ENCODE results near the gene WDR5.

Gene WDR5

DNA sequence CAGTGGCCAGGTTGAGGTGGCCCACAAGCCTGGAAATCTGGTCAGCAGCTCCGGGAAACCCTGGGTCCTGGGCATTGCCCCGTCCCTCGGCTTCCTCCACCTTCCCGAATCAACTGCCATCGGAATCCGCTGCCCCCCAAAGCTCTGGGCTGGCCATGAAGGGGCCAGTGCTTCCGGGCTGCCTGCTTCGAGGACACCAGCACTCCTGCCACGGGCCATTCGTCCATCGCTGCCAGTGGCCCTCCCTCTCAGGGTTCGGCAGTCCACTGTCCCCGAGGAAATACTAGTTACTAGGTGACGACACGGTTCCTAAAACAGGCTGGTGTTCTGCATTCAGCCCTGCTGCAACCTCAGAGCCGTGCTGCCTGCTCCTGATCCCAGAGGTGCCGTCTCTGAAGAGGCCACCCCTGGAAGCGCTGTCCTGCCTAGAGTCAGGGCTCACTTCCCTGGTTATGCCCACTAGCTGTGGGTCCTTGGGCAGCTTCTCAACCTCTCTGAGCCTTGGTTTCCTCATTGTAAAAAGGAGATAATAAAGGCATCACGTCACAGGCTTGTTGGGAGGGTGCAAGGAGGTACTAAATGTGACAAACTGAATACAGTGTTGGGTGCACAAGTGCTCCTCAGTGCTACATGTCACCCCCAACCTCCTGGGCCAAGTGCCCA, 3.5 kb upstream of the WDR5 start:
- no peak for DNase-seq (ENCODE audit: low read depth, low spot score)
- TF ChIP-seq CTCF (IDR thresholded peaks at IDR 0.05; ENCODE audit: low read depth, low read length) = no peak
- no peak overlapping the region for H3K4me3 ChIP-seq (ENCODE audit: low read depth, low read length)
- in situ Hi-C loops (cut with HindIII; ENCODE audit: low sequenced_read_pairs) = no loop called here

DNA sequence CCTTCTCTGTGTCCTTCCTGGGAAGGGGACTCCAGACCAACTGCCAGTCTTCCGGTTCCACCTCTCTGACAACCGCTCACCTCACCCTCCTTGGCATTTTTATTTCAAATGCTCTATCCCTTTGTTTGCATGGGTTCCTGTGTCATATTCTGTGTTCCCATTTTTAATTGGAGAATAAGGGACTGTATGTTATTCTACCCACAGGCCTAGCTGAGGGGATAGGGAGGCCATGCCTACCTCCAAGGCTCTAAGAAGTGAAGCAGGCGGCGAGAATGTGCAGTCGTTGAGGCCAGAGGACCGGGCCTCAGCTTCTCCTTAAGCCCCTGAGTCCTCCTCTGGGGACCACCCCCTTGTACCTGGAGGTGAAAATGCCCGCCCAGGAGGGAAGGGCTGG, 936 bp upstream of the WDR5 start:
- in situ Hi-C loops (cut with HindIII; ENCODE audit: low sequenced_read_pairs) = no loop called here
- peak; percentile 7 for DNase-seq (ENCODE audit: low read depth, low spot score)
- H3K4me3 ChIP-seq (ENCODE audit: low read depth, low read length) = peak overlapping the region; percentile 84
- no peak for TF ChIP-seq CTCF (IDR thresholded peaks at IDR 0.05; ENCODE audit: low read depth, low read length)

DNA sequence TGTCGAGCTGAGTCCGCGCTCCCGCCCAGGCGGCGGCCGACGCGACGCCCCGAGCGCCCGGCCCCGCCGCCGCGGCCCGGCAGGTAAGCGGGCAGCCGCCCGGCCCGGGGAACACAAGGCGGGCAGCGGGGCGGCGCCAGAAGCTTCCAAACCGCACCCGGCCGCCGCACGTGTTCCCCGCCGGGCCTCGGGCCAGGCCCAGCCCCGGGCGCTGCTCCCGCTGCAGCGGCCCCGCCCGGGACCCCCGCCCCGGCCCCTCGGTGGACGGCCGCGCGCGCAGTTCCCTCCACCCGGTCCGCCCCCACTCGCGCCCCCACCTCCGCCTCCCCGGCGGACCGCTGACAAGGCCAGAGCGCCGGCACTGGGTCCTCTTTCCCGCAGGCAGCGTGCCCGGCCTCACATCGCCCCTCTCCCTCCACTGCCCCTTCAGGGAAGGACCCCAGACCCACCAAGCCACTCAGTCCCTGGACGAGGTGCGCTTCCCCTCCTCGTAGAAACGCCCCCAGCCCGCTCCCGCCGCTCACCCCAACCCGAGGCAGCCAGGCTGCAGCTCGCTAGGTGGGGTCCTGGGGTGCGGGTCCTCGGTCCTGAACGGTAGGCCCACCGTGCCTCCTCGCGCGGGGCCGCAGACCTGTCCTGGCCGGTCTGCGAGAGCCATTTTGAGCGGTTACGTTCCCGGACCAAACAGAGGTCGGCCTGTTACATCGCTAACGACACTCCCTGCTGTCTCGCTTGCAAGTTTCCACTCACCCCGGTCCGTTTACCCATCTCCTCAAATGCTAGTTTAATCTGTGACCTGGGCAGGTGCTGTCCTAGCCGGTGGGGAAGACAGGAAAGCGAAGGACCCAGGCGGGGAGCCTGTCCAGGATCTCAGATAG, 475 bp downstream of the WDR5 start:
- peak; percentile 12 for DNase-seq (ENCODE audit: low read depth, low spot score)
- no peak for TF ChIP-seq CTCF (IDR thresholded peaks at IDR 0.05; ENCODE audit: low read depth, low read length)
- H3K4me3 ChIP-seq (ENCODE audit: low read depth, low read length) = peak overlapping the region; percentile 95
- in situ Hi-C loops (cut with HindIII; ENCODE audit: low sequenced_read_pairs) = no loop called here

DNA sequence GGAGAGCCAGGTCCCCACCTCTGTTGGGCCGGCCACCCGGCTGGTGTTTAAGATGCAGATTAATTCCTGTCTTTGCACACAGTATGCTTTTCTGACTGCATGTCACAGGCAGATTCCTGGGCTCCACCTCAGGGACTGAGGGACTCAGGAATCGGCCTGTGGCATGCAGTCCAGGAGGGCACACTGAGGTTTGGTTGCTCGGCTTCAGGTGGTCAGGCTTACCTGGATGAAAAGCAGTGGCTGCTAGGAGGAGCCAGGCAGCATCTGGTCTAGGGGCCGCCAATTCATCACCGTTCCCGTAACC, 1.1 kb downstream of the WDR5 start:
- H3K4me3 ChIP-seq (ENCODE audit: low read depth, low read length) = peak overlapping the region; percentile 95
- no peak for DNase-seq (ENCODE audit: low read depth, low spot score)
- in situ Hi-C loops (cut with HindIII; ENCODE audit: low sequenced_read_pairs) = no loop called here
- no peak for TF ChIP-seq CTCF (IDR thresholded peaks at IDR 0.05; ENCODE audit: low read depth, low read length)

DNA sequence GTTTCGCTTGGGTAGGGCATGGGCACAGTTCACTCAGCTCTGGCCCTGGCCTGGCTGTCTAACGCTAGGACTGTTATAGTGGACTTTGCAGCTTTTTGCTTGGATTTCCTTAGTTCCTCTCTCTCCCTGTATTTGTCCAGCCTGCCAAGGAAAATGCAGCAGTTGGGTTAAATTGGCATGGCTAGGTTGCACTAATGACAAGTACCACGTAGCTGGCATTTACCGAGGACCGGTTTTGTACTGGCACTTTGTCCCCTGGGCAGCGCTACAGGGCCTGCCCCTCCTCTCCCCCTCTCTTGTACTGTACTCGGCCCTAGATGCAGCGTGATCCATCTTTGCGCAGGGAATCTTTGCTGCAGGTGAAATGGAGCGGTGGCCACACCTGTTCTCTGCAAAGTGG, 2.4 kb downstream of the WDR5 start:
- in situ Hi-C loops (cut with HindIII; ENCODE audit: low sequenced_read_pairs) = no loop called here
- DNase-seq (ENCODE audit: low read depth, low spot score) = no peak
- H3K4me3 ChIP-seq (ENCODE audit: low read depth, low read length) = no peak overlapping the region
- no peak for TF ChIP-seq CTCF (IDR thresholded peaks at IDR 0.05; ENCODE audit: low read depth, low read length)

DNA sequence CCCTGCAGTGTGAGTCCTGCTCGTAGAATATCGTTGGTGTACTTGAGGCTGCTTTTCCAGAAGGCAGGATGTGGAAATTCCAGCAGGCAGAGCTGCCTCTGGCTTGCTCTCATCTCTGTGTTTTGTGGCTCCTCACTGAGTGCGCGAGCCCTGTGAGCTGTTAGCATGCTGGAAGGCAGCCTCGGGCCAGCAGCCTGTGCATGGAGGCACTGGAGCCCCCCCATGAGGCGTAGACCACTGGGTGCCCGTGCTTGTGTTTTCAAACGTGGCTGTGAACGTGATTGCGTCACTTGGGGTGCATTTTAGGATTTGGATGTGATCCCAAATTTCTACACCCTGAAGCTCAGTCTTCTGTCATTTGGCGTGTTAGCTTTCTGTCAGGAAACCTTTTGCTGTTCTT, 3.2 kb downstream of the WDR5 start:
- no peak for TF ChIP-seq CTCF (IDR thresholded peaks at IDR 0.05; ENCODE audit: low read depth, low read length)
- no peak overlapping the region for H3K4me3 ChIP-seq (ENCODE audit: low read depth, low read length)
- peak; percentile 38 for DNase-seq (ENCODE audit: low read depth, low spot score)
- in situ Hi-C loops (cut with HindIII; ENCODE audit: low sequenced_read_pairs) = no loop called here
